Upper lobe of right lung (tissue), 1 donor: Measurements from ENCODE around the gene PARD3B. TPM values are rescaled to one million over a fixed set of nuclear protein-coding genes. Genes with fewer than 3 reads are reported as not detected.

ENCODE experiments used
- ATAC-seq: fragments of 200-7000 bp; cut with Tn5 transposase; one replicate; pipeline ENCODE4 v1.9.1; 2020; ENCODE audit warnings: mild to moderate bottlenecking, moderate library complexity
- DNase-seq: peaks from one replicate; pipeline ENCODE4 v3.0.0-alpha.2; 2020
- H3K27ac ChIP-seq: fragments of 200-600 bp; one replicate; pipeline ENCODE4 v1.8.0; 2022
- H3K27me3 ChIP-seq: fragments of 200-600 bp; one replicate; pipeline ENCODE4 v1.8.0; 2022; ENCODE audit warnings: mild to moderate bottlenecking
- H3K36me3 ChIP-seq: fragments of 200-600 bp; one replicate; pipeline ENCODE4 v1.8.0; 2022
- H3K4me1 ChIP-seq: fragments of 200-600 bp; one replicate; pipeline ENCODE4 v1.8.0; 2022
- H3K4me3 ChIP-seq: fragments of 200-600 bp; one replicate; pipeline ENCODE4 v1.8.0; 2022; ENCODE audit warnings: mild to moderate bottlenecking
- H3K9me3 ChIP-seq: fragments of 200-600 bp; one replicate; pipeline ENCODE4 v1.8.0; 2022
- intact Hi-C: fragments of 100-400 bp; cut with DNase I; formaldehyde crosslinking; loops from one replicate; pipeline ENCODE4 v1.11.0; 2022
- total RNA-seq: library from RNA; stranded (reverse); fragmentation: NEBNext Ultra II Directional; extraction: Animal tissue kit (Norgen Biotek cat#: 25700); gene quantifications from one replicate; pipeline ENCODE4 v1.2.1, GENCODE V29; 2021
- TF ChIP-seq, protein P1 (sequence below): fragments of 200-600 bp; IDR thresholded peaks from one replicate; pipeline ENCODE4 v1.8.0; 2022; ENCODE audit warnings: antibody characterized with exemption
- donor health status: DM: no; HTN: yes; CAD: no; lungs with severe emphysema.

PARD3B gene
- total RNA-seq, 1 donor from 2014 or later, result 32.5 TPM

DNA sequence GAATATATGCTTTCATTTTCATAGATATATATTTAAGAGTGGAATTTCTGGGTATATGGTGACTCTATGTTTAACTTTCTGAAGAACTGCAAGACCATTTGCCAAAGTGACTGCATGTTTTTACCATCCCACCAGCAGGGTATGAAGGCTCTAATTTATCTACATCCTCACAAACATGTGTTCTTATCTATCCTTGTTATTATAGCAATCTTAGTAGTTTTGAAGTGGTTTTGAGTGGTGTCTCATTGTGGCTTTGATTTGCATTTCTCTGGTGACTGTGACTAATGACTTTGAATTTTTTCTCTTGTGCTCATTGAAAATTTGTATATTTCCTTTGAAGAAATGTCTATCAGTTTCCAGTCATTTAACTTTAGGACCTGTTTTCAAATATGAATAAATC, 826.9 kb downstream of the PARD3B start:
- DNase-seq, result no peak

DNA sequence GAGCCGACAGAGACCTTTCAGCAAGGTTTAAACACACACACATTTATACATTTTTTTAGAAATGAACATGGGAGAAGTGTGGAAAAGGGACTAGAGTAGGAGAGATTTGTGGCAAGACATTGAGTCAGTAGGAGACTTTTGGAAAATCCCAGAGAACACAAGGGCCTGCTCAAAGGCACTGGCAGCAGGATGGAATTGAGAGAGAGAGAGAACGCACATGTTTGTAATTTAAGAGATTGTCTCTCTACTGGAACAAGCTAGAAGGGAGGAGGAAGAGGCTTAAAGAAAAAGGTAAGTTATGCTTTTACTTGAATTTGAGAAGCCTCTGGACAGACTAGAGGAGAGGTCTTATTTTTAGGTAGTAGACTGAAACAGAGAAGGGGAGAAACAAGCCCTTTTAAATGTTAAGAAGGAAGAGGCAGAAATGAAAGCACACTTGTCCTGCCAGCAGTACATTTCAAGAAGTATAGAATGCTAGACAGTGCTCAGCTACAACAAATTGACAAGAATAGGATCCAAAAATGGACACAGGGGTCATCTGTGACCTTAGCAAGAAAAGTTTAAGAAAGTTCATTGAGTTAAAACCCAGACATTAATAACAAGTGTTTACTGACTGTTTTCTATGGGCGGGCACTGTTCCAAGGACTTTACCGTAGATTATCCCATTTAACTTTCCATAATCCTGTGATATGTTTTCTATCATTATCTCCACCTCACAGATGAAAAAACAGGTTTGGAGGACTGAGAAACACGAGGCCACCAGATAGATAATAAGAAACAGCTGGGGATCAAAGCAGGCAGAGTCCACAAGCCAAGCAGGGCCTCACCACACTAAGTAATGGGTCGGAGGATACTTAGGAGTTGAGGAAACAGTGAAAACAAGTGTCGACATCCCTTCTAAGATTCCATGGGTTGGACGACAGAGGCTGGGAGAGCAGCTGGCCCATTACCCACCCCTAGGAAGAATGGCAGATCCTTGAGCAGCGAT, 830.5 kb downstream of the PARD3B start:
- Histone ChIP-seq H3K36me3 (no peaks in the 10 kb centered on the region), H3K27me3 (no peaks in the 10 kb centered on the region), H3K9me3 (no peaks in the 10 kb centered on the region), H3K27ac (no peak overlapping the region), H3K4me3 (no peak overlapping the region), H3K4me1 (no peaks in the 10 kb centered on the region)
- ATAC-seq (no peak), DNase-seq (no peak)
- TF ChIP-seq, protein P1, sequence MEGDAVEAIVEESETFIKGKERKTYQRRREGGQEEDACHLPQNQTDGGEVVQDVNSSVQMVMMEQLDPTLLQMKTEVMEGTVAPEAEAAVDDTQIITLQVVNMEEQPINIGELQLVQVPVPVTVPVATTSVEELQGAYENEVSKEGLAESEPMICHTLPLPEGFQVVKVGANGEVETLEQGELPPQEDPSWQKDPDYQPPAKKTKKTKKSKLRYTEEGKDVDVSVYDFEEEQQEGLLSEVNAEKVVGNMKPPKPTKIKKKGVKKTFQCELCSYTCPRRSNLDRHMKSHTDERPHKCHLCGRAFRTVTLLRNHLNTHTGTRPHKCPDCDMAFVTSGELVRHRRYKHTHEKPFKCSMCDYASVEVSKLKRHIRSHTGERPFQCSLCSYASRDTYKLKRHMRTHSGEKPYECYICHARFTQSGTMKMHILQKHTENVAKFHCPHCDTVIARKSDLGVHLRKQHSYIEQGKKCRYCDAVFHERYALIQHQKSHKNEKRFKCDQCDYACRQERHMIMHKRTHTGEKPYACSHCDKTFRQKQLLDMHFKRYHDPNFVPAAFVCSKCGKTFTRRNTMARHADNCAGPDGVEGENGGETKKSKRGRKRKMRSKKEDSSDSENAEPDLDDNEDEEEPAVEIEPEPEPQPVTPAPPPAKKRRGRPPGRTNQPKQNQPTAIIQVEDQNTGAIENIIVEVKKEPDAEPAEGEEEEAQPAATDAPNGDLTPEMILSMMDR, result no peak
- intact Hi-C loops, result no loop called here

More for the DNA sequence above, 826.9 kb downstream of the PARD3B start:
- Histone ChIP-seq H3K9me3 (no peaks in the 10 kb centered on the region), H3K4me3 (no peak overlapping the region), H3K27me3 (no peaks in the 10 kb centered on the region), H3K4me1 (no peaks in the 10 kb centered on the region), H3K27ac (no peak overlapping the region), H3K36me3 (no peaks in the 10 kb centered on the region)
- intact Hi-C loops, result no loop called here
- no peak for ATAC-seq
- TF ChIP-seq, protein P1, result no peak

DNA sequence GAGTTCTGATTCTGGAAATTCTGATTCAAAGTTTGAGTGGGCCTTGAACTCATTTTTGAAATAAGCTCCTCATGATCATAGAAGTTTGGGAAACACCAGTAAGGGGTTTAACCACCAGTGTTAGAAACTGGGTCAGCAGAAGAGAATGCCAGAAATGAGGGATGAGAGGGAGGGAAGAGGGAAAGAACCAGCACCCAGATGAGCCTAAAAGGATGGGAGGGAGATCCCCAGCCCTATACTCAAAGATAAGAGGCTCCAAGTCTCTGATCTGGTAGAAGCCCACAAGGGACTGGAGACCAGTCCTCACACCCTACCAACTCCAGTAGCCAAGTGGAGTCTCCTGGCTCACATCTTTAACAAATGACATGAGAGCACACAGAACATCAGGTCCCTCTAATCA, 832.0 kb downstream of the PARD3B start:
- no peaks in the 10 kb centered on the region for H3K36me3 ChIP-seq
- H3K9me3 ChIP-seq, result no peaks in the 10 kb centered on the region
- intact Hi-C loops, result no loop called here
- no peaks in the 10 kb centered on the region for H3K27me3 ChIP-seq
- no peak overlapping the region for H3K27ac ChIP-seq
- H3K4me1 ChIP-seq, result no peaks in the 10 kb centered on the region
- TF ChIP-seq, protein P1, result no peak
- DNase-seq (no peak), ATAC-seq (no peak)
- no peak overlapping the region for H3K4me3 ChIP-seq

DNA sequence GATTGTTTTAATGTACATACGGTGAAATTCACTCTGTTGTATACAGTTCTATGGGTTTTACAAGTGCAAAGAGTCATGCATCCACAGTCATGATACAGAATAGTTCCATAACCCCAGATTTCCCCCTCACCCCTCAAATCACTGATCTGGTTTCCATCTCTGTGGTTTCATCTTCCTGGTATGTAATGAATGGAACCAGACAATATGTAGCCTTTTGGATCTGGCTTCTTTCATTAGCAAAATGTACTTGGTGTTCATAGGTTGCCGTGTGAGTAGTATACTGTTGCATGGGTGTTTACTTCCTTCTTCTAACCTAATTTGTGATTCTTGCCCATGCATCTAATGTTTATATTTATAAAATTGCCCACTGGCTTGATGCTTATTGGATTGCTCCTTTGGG, 838.3 kb downstream of the PARD3B start:
- ATAC-seq, result no peak
- intact Hi-C loops, result no loop called here

DNA sequence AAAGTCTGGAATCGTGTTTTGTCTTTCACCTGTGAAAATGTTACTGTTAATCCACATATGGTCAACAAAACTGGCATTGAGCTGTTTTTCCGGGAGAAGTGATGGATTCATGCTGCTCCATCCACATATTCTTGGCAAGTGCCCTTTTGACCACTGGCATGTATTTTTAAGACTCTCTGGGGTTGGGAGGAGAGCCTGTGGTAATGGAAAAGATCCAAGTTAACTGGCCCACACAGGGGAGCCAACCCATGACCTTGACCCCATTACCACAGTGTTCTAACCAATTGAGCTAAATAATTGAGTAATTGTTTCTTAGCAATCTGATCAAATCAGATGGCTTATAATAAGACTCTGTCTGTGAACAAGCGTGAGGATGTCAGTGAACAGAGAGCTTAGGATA, 840.8 kb downstream of the PARD3B start:
- ATAC-seq, result no peak

More for the DNA sequence above, 838.3 kb downstream of the PARD3B start:
- Histone ChIP-seq H3K27ac (no peak overlapping the region), H3K9me3 (no peaks in the 10 kb centered on the region), H3K4me1 (no peaks in the 10 kb centered on the region), H3K27me3 (no peaks in the 10 kb centered on the region), H3K36me3 (no peaks in the 10 kb centered on the region), H3K4me3 (no peak overlapping the region)
- no peak for DNase-seq
- TF ChIP-seq, protein P1, result no peak

More for the DNA sequence above, 840.8 kb downstream of the PARD3B start:
- no peaks in the 10 kb centered on the region for H3K27me3 ChIP-seq
- no peaks in the 10 kb centered on the region for H3K36me3 ChIP-seq
- H3K27ac ChIP-seq, result no peak overlapping the region
- H3K4me3 ChIP-seq, result no peak overlapping the region
- DNase-seq, result no peak
- no peaks in the 10 kb centered on the region for H3K4me1 ChIP-seq
- H3K9me3 ChIP-seq, result no peaks in the 10 kb centered on the region
- TF ChIP-seq, protein P1, result no peak
- intact Hi-C loops, result no loop called here
